ENCODE measurements around the gene MRPL47. TPM values are rescaled to one million over a fixed set of nuclear protein-coding genes. Genes with fewer than 3 reads are reported as not detected.

Gene MRPL47
- total and polyA plus RNA-seq, 2 experiments from 2014 or later: 46.7 to 229 TPM

- ATAC-seq (peak; percentile 94), DNase-seq (ENCODE audit: low spot score) (peak; percentile 100)
- Histone ChIP-seq H3K4me1 (ENCODE audit: insufficient read depth) (no peaks in the 10 kb centered on the region), H3K36me3 (ENCODE audit: insufficient read depth) (no peaks in the 10 kb centered on the region), H3F3A (replicated peaks; ENCODE audit: low read depth) (no peaks in the 10 kb centered on the region), H3K27me3 (ENCODE audit: insufficient read depth) (no peaks in the 10 kb centered on the region), H3K9me2 (ENCODE audit: insufficient read depth) (no peaks in the 10 kb centered on the region), H3K27ac (ENCODE audit: low read depth) (no peak within 1 kb of the TSS; the same call in 1 of the 2 replicates), H4K20me1 (replicated peaks; ENCODE audit: insufficient read depth) (peaks cover 40% of the 10 kb centered on the region), H3K79me2 (replicated peaks; ENCODE audit: insufficient read depth) (peaks cover 43% of the 10 kb centered on the region), H3K4me3 (peak within 1 kb of the TSS; percentile 87), H2AFZ (peak within 1 kb of the TSS; percentile 34; the same call in 1 of the 2 replicates), H3K4me2 (peak within 1 kb of the TSS; percentile 89)
- TF ChIP-seq CTCF (conservative IDR thresholded peaks at IDR 0.05; ENCODE audit: low read depth in 2 of 2) (no peak), CREB1 (CRISPR knock-in tag; IDR thresholded peaks at IDR 0.05; ENCODE audit: low read depth) (peak; percentile 58), POLR2AphosphoS5 (IDR thresholded peaks at IDR 0.05; ENCODE audit: low read depth) (peak; percentile 97), EZH2phosphoT487 (IDR thresholded peaks at IDR 0.05; ENCODE audit: unreplicated experiment) (no peak), EZH2 (IDR thresholded peaks at IDR 0.05; ENCODE audit: low read depth, unreplicated experiment) (no peak), ETS1 (IDR thresholded peaks at IDR 0.05) (peak; percentile 69), NANOG (IDR thresholded peaks at IDR 0.05; ENCODE audit: borderline replicate concordance) (no peak), ZNF114 (CRISPR knock-in tag; IDR thresholded peaks at IDR 0.05) (no peak), ZNF462 (CRISPR knock-in tag; IDR thresholded peaks at IDR 0.05) (no peak)
- peaks cover 5% of the 10 kb centered on the region; the same call in 1 of the 3 replicates for H3K4me1 Mint-ChIP-seq
- H3K4me3 Mint-ChIP-seq: peak within 1 kb of the TSS; percentile 99
- no peaks in the 10 kb centered on the region for H3K36me3 Mint-ChIP-seq (ENCODE audit: low read depth)
- no peaks in the 10 kb centered on the region for H3K9me3 Mint-ChIP-seq
- H3K27ac Mint-ChIP-seq: peak within 1 kb of the TSS; percentile 99
- peaks cover 13% of the 10 kb centered on the region for H3K27me3 Mint-ChIP-seq (ENCODE audit: insufficient read depth, low read depth, poor library complexity)
Measured at GRCh38 chr3:179562591-179563270, 41.7 kb downstream of the MRPL47 start, which contains the start of gene ACTL6A. Gene ACTL6A (plus strand): TSS chr3:179562926. CDS start chr3:179563093, 167 bp downstream.

Data from GM23338 (cell line).